Body of pancreas (tissue), 4 donors: ENCODE data around the gene CAVIN4. TPM values are rescaled to one million over a fixed set of nuclear protein-coding genes. Genes with fewer than 3 reads are reported as not detected.

ENCODE experiments used
- ATAC-seq: fragments of 150-250 bp; one replicate; pipeline ENCODE4 v1.9.1; 2016
- DNase-seq, 4 donors: peaks; one replicate each; pipeline ENCODE4 v3.0.0-alpha.2; 2019
- H3K27ac ChIP-seq, 4 donors: fragments of 200-600 bp; sonication (generic); 1 replicate in 3 of 4; 2 replicates in 1 of 4; pipeline versions ENCODE4 v1.5.1 to v1.6.1; 2016 to 2019; ENCODE audit warnings: mild to moderate bottlenecking in 1 of 4, mixed read lengths in 1 of 4, moderate library complexity in 1 of 4
- H3K27me3 ChIP-seq, 2 donors: fragments of 200-600 bp; sonication (generic); one replicate each; pipeline ENCODE4 v1.6.0; 2016; ENCODE audit warnings: mild to moderate bottlenecking in 1 of 2
- H3K36me3 ChIP-seq, 2 donors: fragments of 200-600 bp; sonication (generic); replicated peaks in 1 of 2; 2 replicates each; pipeline ENCODE4 v1.5.1; 2016; ENCODE audit warnings: low read depth in 2 of 2; ENCODE audit not compliant: insufficient read depth in 1 of 2
- H3K4me1 ChIP-seq: fragments of 200-600 bp; sonication (generic); one replicate; pipeline ENCODE4 v1.6.0; 2016
- H3K4me3 ChIP-seq, 2 donors: fragments of 200-600 bp; sonication (generic); 1 replicate in 1 of 2; 2 replicates in 1 of 2; pipeline ENCODE4 v1.5.1; 2016 to 2019
- H3K9me3 ChIP-seq, 3 donors: fragments of 200-600 bp; sonication (generic); 1 replicate in 2 of 3; 2 replicates in 1 of 3; pipeline ENCODE4 v1.5.1; 2016
- CTCF ChIP-seq, 7 experiments: fragments of 450-650 bp in 4 of 7; fragments of 200-600 bp in 3 of 7; sonication (generic) in 3 of 7; IDR thresholded peaks; one replicate each; pipeline ENCODE4 v1.5.1; 2016 to 2019; ENCODE audit warnings: antibody characterized with exemption in 7 of 7
- POLR2A ChIP-seq, 3 donors: fragments of 450-650 bp; IDR thresholded peaks; one replicate each; pipeline ENCODE4 v1.6.1; 2016; ENCODE audit warnings: antibody characterized with exemption in 3 of 3, mild to moderate bottlenecking in 2 of 3
- WGBS, 2 donors: methylation state at CpG; one replicate each; pipeline ENCODE4 v1.1.5; 2017; 5-methylcytosine and 5-hydroxymethylcytosine counted together
- intact Hi-C: fragments of 100-400 bp; cut with DNase I; formaldehyde crosslinking; loops from one replicate; pipeline ENCODE4 v1.15.1; 2023
- total RNA-seq, 2 donors: library from RNA; depleted of rRNA; stranded (reverse); fragments of >200 nt; gene quantifications; one replicate each; pipeline ENCODE4 v1.1.0, GENCODE V29; 2016

Gene CAVIN4
- total RNA-seq, 2 donors from 2014 or later, result 0.33 TPM; not detected in 1

GRCh38 chr9:100580257-100580656 lies 2.4 kb downstream of the CAVIN4 start:
- no peaks in the 10 kb centered on the region for H3K36me3 ChIP-seq
- no peak for TF ChIP-seq CTCF (IDR thresholded peaks at IDR 0.05)
- no peak for TF ChIP-seq POLR2A (IDR thresholded peaks at IDR 0.05)
- no peaks in the 10 kb centered on the region for H3K27me3 ChIP-seq
- no peak overlapping the region for H3K27ac ChIP-seq
- no peak overlapping the region for H3K4me3 ChIP-seq
- intact Hi-C loops, result no loop called here
- ATAC-seq, result no peak
- no peaks in the 10 kb centered on the region for H3K9me3 ChIP-seq
- 60 to 61% methylated on average over 3 of the region's 3 CpGs for WGBS, 2 donors
- DNase-seq, result no peak
- H3K4me1 ChIP-seq, result no peaks in the 10 kb centered on the region

GRCh38 chr9:100581081-100581480 lies 3.2 kb downstream of the CAVIN4 start:
- H3K36me3 ChIP-seq, result no peaks in the 10 kb centered on the region
- H3K4me3 ChIP-seq, result no peak overlapping the region
- H3K27ac ChIP-seq, result no peak overlapping the region
- no peaks in the 10 kb centered on the region for H3K4me1 ChIP-seq
- TF ChIP-seq POLR2A (IDR thresholded peaks at IDR 0.05) (no peak), CTCF (IDR thresholded peaks at IDR 0.05) (no peak)
- DNase-seq, result no peak
- H3K9me3 ChIP-seq, result no peaks in the 10 kb centered on the region
- intact Hi-C loops, result no loop called here
- 87 to 89% methylated on average over 7 of the region's 7 CpGs for WGBS, 2 donors
- no peak for ATAC-seq
- no peaks in the 10 kb centered on the region for H3K27me3 ChIP-seq

- intact Hi-C loops, result no loop called here
- DNase-seq (no peak), ATAC-seq (no peak)
- no peak overlapping the region for H3K4me3 ChIP-seq
- TF ChIP-seq CTCF (IDR thresholded peaks at IDR 0.05) (no peak), POLR2A (IDR thresholded peaks at IDR 0.05) (no peak)
- H3K27me3 ChIP-seq, result no peaks in the 10 kb centered on the region
- no peaks in the 10 kb centered on the region for H3K9me3 ChIP-seq
- no peaks in the 10 kb centered on the region for H3K36me3 ChIP-seq
- 69 to 81% methylated on average over 4 of the region's 4 CpGs for WGBS, 2 donors
- H3K4me1 ChIP-seq, result no peaks in the 10 kb centered on the region
- no peak overlapping the region for H3K27ac ChIP-seq
These were observed 3.8 kb downstream of the CAVIN4 start for GRCh38 chr9:100581661-100582060.

- no peak for TF ChIP-seq CTCF (IDR thresholded peaks at IDR 0.05)
- no peak for TF ChIP-seq POLR2A (IDR thresholded peaks at IDR 0.05)
- Histone ChIP-seq H3K27ac (no peak overlapping the region), H3K36me3 (no peaks in the 10 kb centered on the region), H3K9me3 (no peaks in the 10 kb centered on the region), H3K4me1 (no peaks in the 10 kb centered on the region), H3K4me3 (no peak overlapping the region), H3K27me3 (no peaks in the 10 kb centered on the region)
- no peak for DNase-seq
- WGBS, 2 donors, result 79 to 84% methylated on average over 5 of the region's 5 CpGs
- intact Hi-C loops, result no loop called here
- ATAC-seq, result no peak
These were observed 5.3 kb downstream of the CAVIN4 start for GRCh38 chr9:100583014-100583802.

GRCh38 chr9:100584951-100585350 lies 7.1 kb downstream of the CAVIN4 start:
- no peaks in the 10 kb centered on the region for H3K4me1 ChIP-seq
- DNase-seq, result no peak
- intact Hi-C loops, result no loop called here
- no peak for ATAC-seq
- no peaks in the 10 kb centered on the region for H3K9me3 ChIP-seq
- no peaks in the 10 kb centered on the region for H3K27me3 ChIP-seq
- no peak overlapping the region for H3K4me3 ChIP-seq
- 90 to 92% methylated on average over 4 of the region's 4 CpGs for WGBS, 2 donors
- TF ChIP-seq POLR2A (IDR thresholded peaks at IDR 0.05) (no peak), CTCF (IDR thresholded peaks at IDR 0.05) (no peak)
- H3K27ac ChIP-seq, result no peak overlapping the region
- no peaks in the 10 kb centered on the region for H3K36me3 ChIP-seq
